Thoracic aorta (tissue), 2 donors: Measurements from ENCODE around the gene ACTR6. TPM values are rescaled to one million over a fixed set of nuclear protein-coding genes. Genes with fewer than 3 reads are reported as not detected.

Experiments
- ATAC-seq: fragments of 150-250 bp; one replicate; pipeline ENCODE4 v1.8.0; 2017; ENCODE audit warnings: low read depth; ENCODE audit not compliant: insufficient number of reproducible peaks, low FRiP score
- DNase-seq: peaks from one replicate; pipeline ENCODE4 v3.0.0-alpha.2; 2020; ENCODE audit warnings: low spot score
- H3K27ac ChIP-seq, 2 donors: fragments of 200-600 bp; sonication (generic); 1 replicate in 1 of 2; 2 replicates in 1 of 2; pipeline ENCODE4 v1.5.1; 2016; ENCODE audit warnings: mild to moderate bottlenecking in 2 of 2, moderate library complexity in 2 of 2
- H3K27me3 ChIP-seq: fragments of 200-600 bp; sonication (generic); replicated peaks from 2 replicates; pipeline ENCODE4 v1.6.0; 2016; ENCODE audit warnings: mild to moderate bottlenecking; ENCODE audit not compliant: insufficient read depth
- H3K36me3 ChIP-seq: fragments of 200-600 bp; sonication (generic); one replicate; pipeline ENCODE4 v1.5.1; 2016
- H3K4me1 ChIP-seq, 2 donors: fragments of 200-600 bp; sonication (generic); 1 replicate in 1 of 2; 2 replicates in 1 of 2; pipeline versions ENCODE4 v1.5.1 to v1.6.0; 2016; ENCODE audit warnings: low read depth in 2 of 2, mild to moderate bottlenecking in 1 of 2; ENCODE audit not compliant: control insufficient read depth in 1 of 2
- H3K4me3 ChIP-seq: fragments of 200-600 bp; sonication (generic); 2 replicates; pipeline ENCODE4 v1.5.1; 2016; ENCODE audit warnings: mild to moderate bottlenecking
- H3K9me3 ChIP-seq: fragments of 200-600 bp; sonication (generic); 2 replicates; pipeline ENCODE4 v1.5.1; 2016
- total RNA-seq, 2 donors: library from RNA; depleted of rRNA; stranded (reverse); fragments of >200 nt; gene quantifications; one replicate each; pipeline versions ENCODE4 v1.1.0 to v1.2.3, GENCODE V29; 2016
- TF ChIP-seq, protein P1 (sequence below): fragments of 200-600 bp; sonication (generic); IDR thresholded peaks from one replicate; pipeline ENCODE4 v1.5.1; 2019; ENCODE audit warnings: antibody characterized with exemption

The ACTR6 gene
- total RNA-seq, 2 donors from 2014 or later = 17.6 to 130 TPM

GRCh38 chr12:100248886-100249285, 48.3 kb downstream of the ACTR6 start:
- TF ChIP-seq, protein P1, sequence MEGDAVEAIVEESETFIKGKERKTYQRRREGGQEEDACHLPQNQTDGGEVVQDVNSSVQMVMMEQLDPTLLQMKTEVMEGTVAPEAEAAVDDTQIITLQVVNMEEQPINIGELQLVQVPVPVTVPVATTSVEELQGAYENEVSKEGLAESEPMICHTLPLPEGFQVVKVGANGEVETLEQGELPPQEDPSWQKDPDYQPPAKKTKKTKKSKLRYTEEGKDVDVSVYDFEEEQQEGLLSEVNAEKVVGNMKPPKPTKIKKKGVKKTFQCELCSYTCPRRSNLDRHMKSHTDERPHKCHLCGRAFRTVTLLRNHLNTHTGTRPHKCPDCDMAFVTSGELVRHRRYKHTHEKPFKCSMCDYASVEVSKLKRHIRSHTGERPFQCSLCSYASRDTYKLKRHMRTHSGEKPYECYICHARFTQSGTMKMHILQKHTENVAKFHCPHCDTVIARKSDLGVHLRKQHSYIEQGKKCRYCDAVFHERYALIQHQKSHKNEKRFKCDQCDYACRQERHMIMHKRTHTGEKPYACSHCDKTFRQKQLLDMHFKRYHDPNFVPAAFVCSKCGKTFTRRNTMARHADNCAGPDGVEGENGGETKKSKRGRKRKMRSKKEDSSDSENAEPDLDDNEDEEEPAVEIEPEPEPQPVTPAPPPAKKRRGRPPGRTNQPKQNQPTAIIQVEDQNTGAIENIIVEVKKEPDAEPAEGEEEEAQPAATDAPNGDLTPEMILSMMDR = no peak
- no peak for ATAC-seq
- H3K36me3 ChIP-seq = no peaks in the 10 kb centered on the region

GRCh38 chr12:100249941-100250340, 49.3 kb downstream of the ACTR6 start:
- Histone ChIP-seq H3K4me3 (no peak overlapping the region), H3K27me3 (no peaks in the 10 kb centered on the region), H3K36me3 (no peaks in the 10 kb centered on the region), H3K27ac (no peak overlapping the region), H3K4me1 (no peaks in the 10 kb centered on the region), H3K9me3 (no peaks in the 10 kb centered on the region)
- DNase-seq (no peak), ATAC-seq (no peak)
- TF ChIP-seq, protein P1 = no peak

More at GRCh38 chr12:100248886-100249285, 48.3 kb downstream of the ACTR6 start:
- H3K4me3 ChIP-seq = no peak overlapping the region
- H3K9me3 ChIP-seq = no peaks in the 10 kb centered on the region
- DNase-seq = no peak
- no peaks in the 10 kb centered on the region for H3K4me1 ChIP-seq
- H3K27me3 ChIP-seq = no peaks in the 10 kb centered on the region
- no peak overlapping the region for H3K27ac ChIP-seq

DNA sequence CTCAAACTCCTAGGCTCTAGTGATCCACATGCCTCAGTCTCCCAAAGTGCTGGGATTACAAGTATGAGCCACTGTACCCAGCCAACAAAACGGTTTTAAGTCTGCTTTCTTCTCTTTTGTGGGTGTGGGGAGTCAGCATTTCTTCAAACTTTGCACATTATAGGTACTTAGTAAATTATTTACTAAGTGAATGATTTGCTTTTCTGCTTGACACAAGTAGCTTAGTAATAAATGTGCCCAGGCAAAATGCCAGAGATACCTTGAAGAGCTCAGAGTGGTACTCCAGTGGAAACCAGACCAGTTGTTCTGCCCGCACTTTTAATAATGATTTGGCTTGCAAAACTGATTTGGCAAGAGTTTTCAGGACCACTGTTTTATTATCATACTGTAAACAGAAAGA, 51.3 kb downstream of the ACTR6 start:
- H3K4me3 ChIP-seq = no peak overlapping the region
- H3K27me3 ChIP-seq = no peaks in the 10 kb centered on the region
- no peaks in the 10 kb centered on the region for H3K4me1 ChIP-seq
- DNase-seq (no peak), ATAC-seq (no peak)
- no peak overlapping the region for H3K27ac ChIP-seq
- no peaks in the 10 kb centered on the region for H3K36me3 ChIP-seq
- no peaks in the 10 kb centered on the region for H3K9me3 ChIP-seq
- TF ChIP-seq, protein P1 = no peak

DNA sequence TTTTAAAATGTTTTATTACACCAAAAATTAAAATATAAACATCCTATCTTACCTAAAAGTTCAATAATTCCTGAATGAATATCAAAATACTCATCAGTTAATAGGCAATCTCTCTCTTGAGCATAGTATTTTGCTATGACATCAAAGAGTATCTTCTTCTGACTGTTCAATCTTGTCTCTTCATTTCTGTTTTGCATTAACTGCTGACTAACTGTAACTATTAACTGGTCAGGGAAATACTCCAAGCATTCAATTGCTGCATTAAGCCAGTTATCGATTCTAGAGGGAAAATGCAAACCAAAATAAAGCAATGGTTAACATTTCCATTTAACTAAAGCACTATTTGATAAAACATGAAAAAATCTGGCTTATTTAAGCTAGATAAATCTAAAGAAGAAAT, 52.8 kb downstream of the ACTR6 start:
- DNase-seq (no peak), ATAC-seq (no peak)
- Histone ChIP-seq H3K4me1 (no peaks in the 10 kb centered on the region), H3K27me3 (no peaks in the 10 kb centered on the region), H3K4me3 (no peak overlapping the region), H3K36me3 (no peaks in the 10 kb centered on the region), H3K9me3 (no peaks in the 10 kb centered on the region), H3K27ac (no peak overlapping the region)
- TF ChIP-seq, protein P1 = no peak

GRCh38 chr12:100254876-100255275, 54.3 kb downstream of the ACTR6 start:
- TF ChIP-seq, protein P1 = no peak
- Histone ChIP-seq H3K4me1 (no peaks in the 10 kb centered on the region), H3K27me3 (no peaks in the 10 kb centered on the region), H3K27ac (no peak overlapping the region), H3K36me3 (no peaks in the 10 kb centered on the region), H3K4me3 (no peak overlapping the region), H3K9me3 (no peaks in the 10 kb centered on the region)
- DNase-seq = no peak
- ATAC-seq = no peak
